Small intestine (tissue), 7 donors: ENCODE results near the gene ASIC3. TPM values are rescaled to one million over a fixed set of nuclear protein-coding genes. Genes with fewer than 3 reads are reported as not detected.
A peak's percentile ranks its signal among the peaks of the same experiment; 100 is the strongest.

Experiments used
- DNase-seq, 2 donors: peaks; one replicate each; pipeline versions ENCODE4 v3.0.0 to v3.0.0-alpha.2; 2013
- FAIRE-seq: peaks from 2 replicates; lab custom pipeline; 2012; peaks lifted over from hg19 to GRCh38; lab: Jason Lieb, UNC
- H3K27ac ChIP-seq, 3 donors: one replicate each; pipeline ENCODE4 v1.5.1; 2013; ENCODE audit warnings: low read length in 2 of 3, mild to moderate bottlenecking in 2 of 3, control low read depth in 1 of 3, inconsistent platforms in 1 of 3, low read depth in 1 of 3, moderate library complexity in 1 of 3
- H3K27me3 ChIP-seq, 3 donors: one replicate each; pipeline ENCODE4 v1.6.1; 2013; ENCODE audit warnings: low read length in 3 of 3, inconsistent platforms in 1 of 3; ENCODE audit not compliant: control insufficient read depth in 3 of 3, insufficient read depth in 3 of 3
- H3K36me3 ChIP-seq, 3 donors: one replicate each; pipeline ENCODE4 v1.6.1; 2013; ENCODE audit warnings: low read length in 3 of 3, inconsistent platforms in 1 of 3, low read depth in 1 of 3, mild to moderate bottlenecking in 1 of 3, moderate library complexity in 1 of 3; ENCODE audit not compliant: control insufficient read depth in 3 of 3, insufficient read depth in 2 of 3
- H3K4me1 ChIP-seq, 3 donors: one replicate each; pipeline ENCODE4 v1.6.1; 2013; ENCODE audit warnings: low read length in 2 of 3, inconsistent platforms in 1 of 3, low read depth in 1 of 3, mild to moderate bottlenecking in 1 of 3, moderate library complexity in 1 of 3; ENCODE audit not compliant: control insufficient read depth in 3 of 3, insufficient read depth in 2 of 3
- H3K4me3 ChIP-seq, 3 donors: one replicate each; pipeline ENCODE4 v1.5.1; 2013; ENCODE audit warnings: low read length in 3 of 3, control low read depth in 1 of 3, inconsistent platforms in 1 of 3, low read depth in 1 of 3, mild to moderate bottlenecking in 1 of 3, moderate library complexity in 1 of 3
- H3K9me3 ChIP-seq, 2 donors: one replicate each; pipeline ENCODE4 v1.6.1; 2013; ENCODE audit warnings: low read depth in 1 of 2, low read length in 1 of 2; ENCODE audit not compliant: control insufficient read depth in 2 of 2, insufficient read depth in 1 of 2
- WGBS, 3 donors: extraction: QIAGEN DNeasy Blood & Tissue Kit; methylation state at CpG; one replicate each; pipeline ENCODE4 v1.1.7; 2013; 5-methylcytosine and 5-hydroxymethylcytosine counted together
- polyA plus RNA-seq, 4 donors: library from polyadenylated mRNA; stranded (reverse) in 3 of 4; unstranded in 1 of 4; fragments of 200-250 nt in 3 of 4; fragments of 120-200 nt in 1 of 4; gene quantifications; one replicate each; pipeline versions ENCODE4 v1.2.1 to v1.2.3, GENCODE V29; 2013
- donor health status: healthy with polysubstance abuse.
- donor health status: control.
- donor health status: control.
- donor health status: Bipolar disorder and iron deficiency.
- donor health status: healthy.

Gene ASIC3
- polyA plus RNA-seq, 4 donors, result 2.8 to 10.7 (median 3.6) TPM

DNA sequence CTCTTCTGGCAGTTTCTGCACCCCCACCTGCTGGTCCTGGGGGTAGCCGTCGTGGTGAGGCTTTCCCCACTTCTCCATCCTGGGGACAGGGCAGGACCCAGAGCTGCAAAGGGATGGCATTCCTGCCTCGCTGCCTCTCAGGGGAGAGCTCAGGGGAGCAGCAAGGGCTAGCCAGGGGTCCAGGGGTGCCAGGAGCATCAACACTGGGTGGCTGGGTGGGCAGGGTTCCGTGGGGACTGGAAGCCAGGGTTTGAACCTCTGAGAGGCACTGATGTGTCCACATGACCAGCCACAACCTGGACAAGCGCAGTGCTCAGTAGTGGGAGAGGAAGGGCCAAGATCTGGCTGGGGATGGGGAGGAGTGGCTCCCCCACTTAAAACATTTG lies 14.5 kb upstream of the ASIC3 start:
- Histone ChIP-seq H3K4me1 (peaks cover 0 to 10% (median 5%) of the 10 kb centered on the region in 3 donors), H3K36me3 (peaks cover 4 to 69% (median 15%) of the 10 kb centered on the region in 3 donors), H3K9me3 (no peaks in the 10 kb centered on the region), H3K4me3 (no peak overlapping the region), H3K27me3 (no peaks in the 10 kb centered on the region), H3K27ac (no peak overlapping the region)
- 75 to 95% (median 91%) methylated on average over 5 of the region's 5 CpGs for WGBS, 3 donors
- DNase-seq (no peak), FAIRE-seq (no peak)

DNA sequence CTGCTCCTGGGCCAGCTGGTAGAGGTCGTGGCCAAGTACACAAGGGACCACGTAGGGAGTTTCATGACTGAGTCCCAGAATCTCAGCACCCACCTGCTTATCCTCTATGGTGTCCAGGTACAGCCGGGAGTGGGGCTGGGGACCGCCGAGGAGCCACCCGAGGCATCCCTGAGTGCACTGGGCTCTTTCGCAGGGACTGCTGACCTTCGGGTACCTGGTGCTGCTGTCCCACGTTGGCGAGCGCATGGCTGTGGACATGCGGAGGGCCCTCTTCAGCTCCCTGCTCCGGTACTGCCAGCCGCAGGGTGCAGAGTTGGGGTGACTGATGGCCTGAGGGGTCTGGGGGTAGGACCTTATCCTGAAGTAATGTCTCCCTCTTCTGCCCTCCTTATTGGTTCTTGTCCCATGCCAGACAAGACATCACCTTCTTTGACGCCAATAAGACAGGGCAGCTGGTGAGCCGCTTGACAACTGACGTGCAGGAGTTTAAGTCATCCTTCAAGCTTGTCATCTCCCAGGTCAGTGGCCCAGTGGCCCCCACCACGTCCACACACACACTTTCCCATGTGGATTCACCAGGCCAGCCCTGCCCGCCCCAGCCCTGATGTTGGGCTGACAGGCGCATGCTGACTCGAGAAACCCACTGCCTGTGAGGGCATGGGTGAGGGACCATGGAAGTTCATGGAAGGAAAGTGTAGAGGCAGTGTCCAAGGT lies 13.9 kb upstream of the ASIC3 start:
- H3K27ac ChIP-seq, result no peak overlapping the region
- H3K36me3 ChIP-seq, result peaks cover 4 to 69% (median 15%) of the 10 kb centered on the region in 3 donors
- no peak for DNase-seq
- peaks cover 0 to 12% (median 8%) of the 10 kb centered on the region in 3 donors for H3K4me1 ChIP-seq
- no peak for FAIRE-seq
- H3K4me3 ChIP-seq, result no peak overlapping the region
- no peaks in the 10 kb centered on the region for H3K9me3 ChIP-seq
- 93 to 96% (median 94%) methylated on average over 21 of the region's 21 CpGs for WGBS, 3 donors
- H3K27me3 ChIP-seq, result no peaks in the 10 kb centered on the region

- no peaks in the 10 kb centered on the region for H3K27me3 ChIP-seq
- 88 to 95% (median 92%) methylated on average over 20 to 21 of the region's 21 CpGs for WGBS, 3 donors
- DNase-seq (no peak), FAIRE-seq (no peak)
- no peak overlapping the region for H3K27ac ChIP-seq
- peaks cover 0 to 19% (median 8%) of the 10 kb centered on the region in 3 donors for H3K4me1 ChIP-seq
- H3K9me3 ChIP-seq, result no peaks in the 10 kb centered on the region
- H3K4me3 ChIP-seq, result no peak overlapping the region
- H3K36me3 ChIP-seq, result peaks cover 4 to 69% (median 15%) of the 10 kb centered on the region in 3 donors
Measured at GRCh38 chr7:151035026-151035717, 13.2 kb upstream of the ASIC3 start.

GRCh38 chr7:151035902-151036301 lies 12.4 kb upstream of the ASIC3 start:
- no peak overlapping the region for H3K27ac ChIP-seq
- H3K4me3 ChIP-seq, result no peak overlapping the region
- peaks cover 4 to 71% (median 15%) of the 10 kb centered on the region in 3 donors for H3K36me3 ChIP-seq
- FAIRE-seq, result no peak
- H3K4me1 ChIP-seq, result peaks cover 0 to 26% (median 8%) of the 10 kb centered on the region in 3 donors
- no peak for DNase-seq
- WGBS, 3 donors, result 93 to 94% (median 93%) methylated on average over 17 of the region's 17 CpGs
- H3K9me3 ChIP-seq, result no peaks in the 10 kb centered on the region
- no peaks in the 10 kb centered on the region for H3K27me3 ChIP-seq

DNA sequence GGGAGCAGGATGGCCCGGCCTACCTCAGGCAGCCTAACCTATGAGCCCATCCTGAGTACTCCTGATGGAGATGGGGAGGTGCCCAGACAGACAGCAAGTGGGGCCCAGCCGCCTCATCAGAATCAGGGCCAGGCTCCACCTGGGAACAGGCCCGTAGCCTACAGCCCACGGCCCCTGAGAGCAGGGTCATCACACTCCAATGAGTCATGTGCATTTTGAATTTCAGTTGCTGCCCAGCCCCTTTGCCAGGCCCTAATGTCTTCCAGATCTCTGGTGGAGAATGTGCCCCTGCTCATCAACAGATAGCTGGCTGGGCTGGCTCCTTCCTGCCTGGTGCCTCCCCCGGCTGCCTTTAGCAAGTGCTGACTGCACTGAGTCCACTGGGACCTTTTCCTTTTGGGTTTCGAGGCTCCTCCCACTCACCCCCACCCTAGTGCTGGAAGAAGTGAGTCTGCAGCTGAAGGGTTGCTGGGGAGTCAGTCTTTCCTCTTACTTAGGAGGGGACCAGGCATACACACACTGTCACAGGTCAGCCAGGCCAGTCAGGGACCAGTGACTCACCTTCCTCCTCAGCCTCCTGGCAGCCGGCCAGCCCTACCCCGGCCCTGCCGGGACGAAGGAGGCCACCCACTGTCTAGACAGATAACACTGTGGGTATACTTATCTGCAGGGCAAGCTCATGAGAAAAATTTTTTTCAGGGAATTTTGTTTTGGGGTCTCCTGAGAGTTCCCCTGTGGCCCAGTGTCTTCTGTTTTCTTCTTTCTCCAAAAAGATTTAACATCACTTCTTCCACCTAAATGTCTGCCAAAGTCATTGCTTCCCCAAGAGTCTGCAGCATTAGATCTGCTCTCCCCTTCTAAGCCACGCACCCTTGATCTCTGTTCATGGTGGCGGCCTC lies 9.1 kb upstream of the ASIC3 start:
- Histone ChIP-seq H3K27ac (peak overlapping the region in 2 of 3 donors; percentile 52 to 69), H3K36me3 (peaks cover 4 to 72% (median 16%) of the 10 kb centered on the region in 3 donors), H3K4me3 (no peak overlapping the region), H3K4me1 (peaks cover 0 to 28% (median 8%) of the 10 kb centered on the region in 3 donors), H3K27me3 (no peaks in the 10 kb centered on the region), H3K9me3 (no peaks in the 10 kb centered on the region)
- no peak for FAIRE-seq
- 42 to 48% (median 44%) methylated on average over 12 of the region's 12 CpGs for WGBS, 3 donors
- peak; percentile 72 to 88 for DNase-seq

GRCh38 chr7:151039850-151040548 lies 8.3 kb upstream of the ASIC3 start:
- WGBS, 3 donors, result 63 to 73% (median 69%) methylated on average over 18 of the region's 18 CpGs
- H3K27ac ChIP-seq, result peak overlapping the region in 1 of 3 donors; percentile 69
- H3K27me3 ChIP-seq, result no peaks in the 10 kb centered on the region
- DNase-seq (no peak), FAIRE-seq (no peak)
- H3K36me3 ChIP-seq, result peaks cover 4 to 72% (median 15%) of the 10 kb centered on the region in 3 donors
- H3K4me3 ChIP-seq, result no peak overlapping the region
- H3K4me1 ChIP-seq, result peaks cover 0 to 28% (median 8%) of the 10 kb centered on the region in 3 donors
- no peaks in the 10 kb centered on the region for H3K9me3 ChIP-seq

DNA sequence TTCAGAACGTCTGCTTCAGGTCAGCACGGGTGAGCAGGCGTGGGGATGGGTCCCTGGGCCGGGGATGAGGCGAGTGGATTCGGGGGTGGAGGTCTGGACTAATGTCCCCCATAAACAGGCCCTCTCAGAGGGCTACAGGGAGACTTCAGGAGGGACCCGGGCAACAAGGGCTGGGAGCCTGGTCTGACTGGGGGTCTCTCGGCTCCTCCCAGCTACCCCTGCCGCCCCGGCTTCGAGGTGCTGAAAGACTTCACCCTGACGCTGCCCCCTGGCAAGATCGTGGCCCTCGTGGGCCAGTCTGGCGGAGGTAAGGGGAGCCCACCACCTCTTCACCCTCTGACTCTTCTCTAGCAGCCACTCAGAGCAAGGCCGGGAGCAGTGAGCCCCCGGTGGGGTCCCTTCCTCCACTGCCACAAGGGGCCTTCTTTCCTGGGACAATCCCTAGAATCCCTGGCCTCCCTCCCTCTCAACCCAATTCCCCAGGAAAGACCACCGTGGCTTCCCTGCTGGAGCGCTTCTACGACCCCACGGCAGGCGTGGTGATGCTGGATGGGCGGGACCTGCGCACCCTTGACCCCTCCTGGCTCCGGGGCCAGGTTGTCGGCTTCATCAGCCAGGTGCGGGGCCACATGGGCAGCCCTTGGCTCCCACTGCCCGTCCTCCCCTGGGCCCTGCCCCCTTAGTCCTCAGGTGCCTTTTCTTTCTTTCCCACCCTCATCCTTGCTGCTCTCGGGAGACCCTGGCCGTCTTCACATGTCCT lies 7.5 kb upstream of the ASIC3 start:
- 87 to 92% (median 92%) methylated on average over 30 of the region's 30 CpGs for whole genome bisulfite sequencing, 3 donors
- H3K27ac ChIP-seq, result peak overlapping the region in 1 of 3 donors; percentile 69
- H3K36me3 ChIP-seq, result peaks cover 4 to 72% (median 12%) of the 10 kb centered on the region in 3 donors
- no peaks in the 10 kb centered on the region for H3K27me3 ChIP-seq
- no peaks in the 10 kb centered on the region for H3K9me3 ChIP-seq
- DNase-seq (no peak), FAIRE-seq (no peak)
- H3K4me1 ChIP-seq, result peaks cover 0 to 28% (median 8%) of the 10 kb centered on the region in 3 donors
- H3K4me3 ChIP-seq, result no peak overlapping the region
